Skeletal muscle tissue (tissue), 5 donors: Measurements from ENCODE around the gene SRPRA. TPM values are rescaled to one million over a fixed set of nuclear protein-coding genes. Genes with fewer than 3 reads are reported as not detected.

Experiments
- H3K27ac ChIP-seq: one replicate; pipeline ENCODE4 v1.7.0; 2013; ENCODE audit warnings: mild to moderate bottlenecking, low read depth, low read length, inconsistent platforms
- H3K27me3 ChIP-seq, 3 donors: one replicate each; pipeline ENCODE4 v1.7.0; 2013; ENCODE audit warnings: low read length in 3 of 3; ENCODE audit not compliant: control insufficient read depth in 3 of 3, insufficient read depth in 3 of 3
- H3K36me3 ChIP-seq, 3 donors: one replicate each; pipeline ENCODE4 v1.7.0; 2013; ENCODE audit warnings: low read length in 3 of 3; ENCODE audit not compliant: control insufficient read depth in 3 of 3, insufficient read depth in 3 of 3
- H3K4me1 ChIP-seq, 3 donors: one replicate each; pipeline ENCODE4 v1.7.0; 2013; ENCODE audit warnings: low read length in 3 of 3, mild to moderate bottlenecking in 3 of 3; ENCODE audit not compliant: control insufficient read depth in 3 of 3, insufficient read depth in 3 of 3
- H3K4me3 ChIP-seq, 3 donors: one replicate each; pipeline ENCODE4 v1.7.0; 2013; ENCODE audit warnings: low read length in 3 of 3
- H3K9ac ChIP-seq, 3 donors: one replicate each; pipeline ENCODE4 v1.7.0; 2013; ENCODE audit warnings: low read length in 3 of 3, mild to moderate bottlenecking in 3 of 3, moderate library complexity in 2 of 3, low read depth in 1 of 3
- H3K9me3 ChIP-seq, 3 donors: one replicate each; pipeline ENCODE4 v1.7.0; 2013; ENCODE audit warnings: low read length in 3 of 3; ENCODE audit not compliant: control insufficient read depth in 3 of 3
- small RNA-seq: library from RNA; depleted of rRNA; stranded (forward); fragments of <200 nt; gene quantifications from one replicate; pipeline ENCODE3, GENCODE V24; 2014
- total RNA-seq: library from RNA; depleted of rRNA; stranded (reverse); fragments of >200 nt; gene quantifications from one replicate; pipeline ENCODE4 v1.2.3, GENCODE V29; 2014
- donor health status: Osteomylitis.

The SRPRA gene
- total RNA-seq, 1 donor from 2014 or later, result 20.9 TPM

- Histone ChIP-seq H3K27ac (no peak overlapping the region), H3K9me3 (no peaks in the 10 kb centered on the region), H3K36me3 (no peaks in the 10 kb centered on the region), H3K9ac (no peak overlapping the region), H3K4me1 (peaks cover 0 to 10% (median 5%) of the 10 kb centered on the region in 3 donors), H3K27me3 (no peaks in the 10 kb centered on the region), H3K4me3 (no peak overlapping the region)
Measured at GRCh38 chr11:126219547-126219946, 49.1 kb downstream of the SRPRA start.

DNA sequence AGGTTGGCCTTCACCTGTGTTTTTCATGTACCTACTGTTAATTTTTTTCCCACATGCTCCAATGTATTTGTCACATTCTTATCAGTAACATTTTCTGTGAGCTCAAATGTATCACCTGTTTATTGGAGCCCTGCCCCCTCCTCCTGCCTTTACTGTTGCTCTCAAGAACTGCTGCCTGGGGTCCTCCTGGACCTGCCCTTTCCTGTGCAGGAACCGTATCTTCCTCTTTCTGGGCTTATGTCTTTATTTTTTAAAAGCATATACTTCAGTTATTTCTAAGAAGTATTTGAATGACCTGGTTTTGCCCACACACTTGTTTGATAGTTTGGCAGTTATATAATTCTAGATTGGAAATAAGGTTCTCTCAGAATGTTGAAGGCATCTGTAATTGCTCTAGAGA is 51.2 kb downstream of the SRPRA start:
- H3K9ac ChIP-seq, result no peak overlapping the region
- H3K27ac ChIP-seq, result no peak overlapping the region
- peaks cover 8 to 21% (median 17%) of the 10 kb centered on the region in 3 donors for H3K4me1 ChIP-seq
- no peaks in the 10 kb centered on the region for H3K36me3 ChIP-seq
- H3K27me3 ChIP-seq, result no peaks in the 10 kb centered on the region
- no peaks in the 10 kb centered on the region for H3K9me3 ChIP-seq
- no peak overlapping the region for H3K4me3 ChIP-seq

DNA sequence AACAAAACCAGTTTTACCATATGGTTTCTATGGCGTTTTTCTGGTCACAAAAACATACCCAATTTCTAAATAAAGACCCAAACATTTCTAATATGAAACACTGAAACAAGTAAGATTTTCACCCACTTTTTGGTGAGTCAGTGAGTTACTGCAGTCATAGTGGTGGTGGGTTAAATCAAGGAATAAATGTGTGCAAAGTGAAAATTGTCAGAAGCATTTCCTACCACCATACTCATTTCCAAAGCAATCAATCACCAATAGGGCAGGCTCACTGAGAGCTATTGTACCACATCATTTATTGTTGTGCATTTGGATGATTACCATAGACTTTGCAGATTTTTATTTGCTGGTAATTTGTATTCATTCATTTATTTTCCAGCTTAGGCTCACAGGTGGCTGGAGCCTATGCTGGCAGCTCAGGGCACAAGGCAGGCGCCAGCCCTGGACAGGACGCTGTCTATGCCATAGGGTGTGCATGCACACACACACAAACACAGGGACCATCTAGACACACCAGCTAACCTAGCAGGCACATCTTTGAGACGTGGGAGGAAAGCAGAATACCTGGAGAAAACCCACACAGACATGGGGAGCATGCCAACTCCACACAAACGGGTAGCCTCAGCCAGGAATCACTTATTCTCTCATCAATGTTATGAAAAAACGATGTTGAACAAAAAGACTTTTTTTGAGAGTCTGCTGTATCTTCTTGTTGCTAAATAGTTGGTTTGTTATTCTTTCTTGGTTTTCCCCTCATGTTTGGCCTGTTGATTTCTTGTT is 52.0 kb downstream of the SRPRA start:
- Histone ChIP-seq H3K9ac (no peak overlapping the region), H3K27ac (no peak overlapping the region), H3K4me1 (peaks cover 13 to 28% (median 24%) of the 10 kb centered on the region in 3 donors), H3K4me3 (no peak overlapping the region), H3K9me3 (no peaks in the 10 kb centered on the region), H3K36me3 (no peaks in the 10 kb centered on the region), H3K27me3 (no peaks in the 10 kb centered on the region)

DNA sequence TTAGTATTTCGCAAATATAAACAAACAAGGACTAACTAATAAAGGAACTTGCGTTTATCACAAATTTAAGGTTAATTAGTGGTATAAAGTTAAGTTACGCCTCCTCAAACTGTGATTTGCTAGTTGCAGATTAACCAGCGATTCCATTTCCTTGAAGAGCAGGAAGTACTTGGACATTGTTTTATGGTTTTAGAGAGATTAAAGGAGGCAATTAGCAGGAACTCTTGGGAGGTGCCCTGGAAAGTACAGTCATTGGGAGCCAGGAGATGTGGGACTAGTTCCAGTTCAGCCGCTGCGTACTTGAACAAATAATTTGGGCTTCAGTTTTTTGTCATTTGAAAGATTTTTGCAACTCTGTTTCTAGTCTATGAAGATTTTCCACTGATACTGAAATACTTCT is 53.9 kb downstream of the SRPRA start:
- peaks cover 24 to 41% (median 37%) of the 10 kb centered on the region in 3 donors for H3K4me1 ChIP-seq
- H3K27ac ChIP-seq, result no peak overlapping the region
- peak overlapping the region in 1 of 3 donors; percentile 19 for H3K4me3 ChIP-seq
- H3K9ac ChIP-seq, result no peak overlapping the region
- H3K9me3 ChIP-seq, result no peaks in the 10 kb centered on the region
- H3K36me3 ChIP-seq, result peaks cover 1 to 7% (median 4%) of the 10 kb centered on the region in 3 donors
- no peaks in the 10 kb centered on the region for H3K27me3 ChIP-seq

GRCh38 chr11:126214441-126214840 is 54.3 kb downstream of the SRPRA start:
- H3K27ac ChIP-seq, result no peak overlapping the region
- peak overlapping the region in 1 of 3 donors; percentile 19 for H3K4me3 ChIP-seq

More at GRCh38 chr11:126214441-126214840, 54.3 kb downstream of the SRPRA start:
- H3K4me1 ChIP-seq, result peaks cover 25 to 44% (median 41%) of the 10 kb centered on the region in 3 donors
- no peaks in the 10 kb centered on the region for H3K27me3 ChIP-seq
- no peak overlapping the region for H3K9ac ChIP-seq
- peaks cover 5 to 11% (median 7%) of the 10 kb centered on the region in 3 donors for H3K36me3 ChIP-seq
- H3K9me3 ChIP-seq, result no peaks in the 10 kb centered on the region

Small RNAs within 50 kb of the gene (small RNA-seq; reads per million reads assigned to genes)
- gene RN7SL351P (not detected), gene RNU4-86P (not detected)

Other genes with a start within 250 kb of the SRPRA start
- gene CDON, start 206.0 kb downstream of the SRPRA start, total RNA-seq, result 28.7 TPM
- 57.9 TPM for gene RPUSD4, start 57.2 kb downstream of the SRPRA start, total RNA-seq
- gene FAM118B, start 57.1 kb downstream of the SRPRA start, total RNA-seq, result 14.1 TPM
- 12.5 TPM for gene FOXRED1, start 259 bp upstream of the SRPRA start, total RNA-seq
- 3.1 TPM for gene TIRAP, start 14.2 kb upstream of the SRPRA start, total RNA-seq
- gene DCPS, start 35.2 kb upstream of the SRPRA start, total RNA-seq, result 8.4 TPM
- gene ST3GAL4, start 86.8 kb upstream of the SRPRA start, total RNA-seq, result 20.9 TPM